Femur (tissue), 1 donor: ENCODE data around the gene ZNF185.

Experiments used
- DNase-seq: peaks from one replicate; pipeline ENCODE4 v3.0.0-alpha.2; 2017

ZNF185 gene

GRCh38 chrX:152918707-152919106, 20.8 kb downstream of the ZNF185 start:
- DNase-seq: no peak

GRCh38 chrX:152923599-152923998, 25.7 kb downstream of the ZNF185 start:
- no peak for DNase-seq

- no peak for DNase-seq
Measured at GRCh38 chrX:152925835-152926234, 28.0 kb downstream of the ZNF185 start.

- peak; percentile 74 for DNase-seq
Measured at GRCh38 chrX:152926279-152926678, 28.4 kb downstream of the ZNF185 start.

GRCh38 chrX:152926923-152927322, 29.1 kb downstream of the ZNF185 start:
- no peak for DNase-seq

- no peak for DNase-seq
Measured at GRCh38 chrX:152927858-152928760, 30.2 kb downstream of the ZNF185 start.

GRCh38 chrX:152928761-152929400, 31.0 kb downstream of the ZNF185 start:
- DNase-seq: no peak

GRCh38 chrX:152929898-152930297, 32.0 kb downstream of the ZNF185 start:
- DNase-seq: no peak

GRCh38 chrX:152930516-152930915, 32.6 kb downstream of the ZNF185 start:
- no peak for DNase-seq

GRCh38 chrX:152932144-152932543, 34.3 kb downstream of the ZNF185 start:
- DNase-seq: no peak

GRCh38 chrX:152932598-152933175, 34.8 kb downstream of the ZNF185 start:
- no peak for DNase-seq

GRCh38 chrX:152936306-152936705, 38.4 kb downstream of the ZNF185 start:
- no peak for DNase-seq

- DNase-seq: no peak
Measured at GRCh38 chrX:152937236-152937635, 39.4 kb downstream of the ZNF185 start.

- peak; percentile 95 for DNase-seq
Measured at GRCh38 chrX:152941328-152942076, 43.6 kb downstream of the ZNF185 start.

- no peak for DNase-seq
Measured at GRCh38 chrX:152942077-152942442, 44.2 kb downstream of the ZNF185 start.

GRCh38 chrX:152943826-152944225, 46.0 kb downstream of the ZNF185 start:
- no peak for DNase-seq

- DNase-seq: no peak
Measured at GRCh38 chrX:152945021-152945979, 47.4 kb downstream of the ZNF185 start.

GRCh38 chrX:152946681-152947080, 48.8 kb downstream of the ZNF185 start:
- no peak for DNase-seq
